ENCODE measurements around the gene USP12. TPM values are rescaled to one million over a fixed set of nuclear protein-coding genes. Genes with fewer than 3 reads are reported as not detected.

Gene USP12
- total RNA-seq, 1 donor from 2014 or later: 32.3 TPM

- no peak for DNase-seq
These were observed 106.0 kb downstream of the USP12 start for GRCh38 chr13:27065582-27065981.

DNA sequence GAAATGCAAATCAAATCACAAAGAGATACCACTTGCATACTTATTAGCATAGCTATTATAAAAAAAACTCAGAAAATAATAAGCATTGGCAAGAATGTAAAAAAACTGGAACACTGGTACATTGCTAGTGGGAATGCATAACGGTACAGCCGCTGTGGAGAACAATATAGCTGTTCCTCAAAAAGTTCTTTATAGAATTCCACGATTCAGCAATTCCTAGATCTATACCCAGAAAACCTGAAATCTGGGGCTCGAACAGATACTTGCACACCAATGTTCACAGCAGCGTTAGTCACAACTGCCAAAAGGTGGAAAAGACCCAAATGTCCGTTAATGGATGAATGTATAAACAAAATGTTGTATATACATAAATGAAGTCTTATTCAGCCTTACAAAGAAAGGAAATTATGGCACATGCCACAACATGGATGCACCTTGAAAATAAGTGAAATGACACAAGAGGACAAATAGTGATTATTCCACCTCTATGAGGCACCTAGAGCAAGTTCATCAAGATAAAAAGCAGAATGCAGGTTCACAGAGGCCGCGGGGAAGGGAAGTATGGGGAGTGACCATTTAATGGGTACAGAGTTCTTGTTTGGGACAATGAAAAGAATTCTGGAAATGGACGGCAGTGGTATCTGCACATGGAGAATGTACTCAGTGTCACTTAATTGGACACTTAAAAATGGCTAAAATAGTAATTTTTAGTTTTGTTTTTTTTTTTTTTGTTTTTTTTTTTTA is 107.2 kb downstream of the USP12 start:
- no peak for DNase-seq

- no peak for DNase-seq
These were observed 113.8 kb downstream of the USP12 start for GRCh38 chr13:27057817-27058216.

GRCh38 chr13:27055526-27055925 is 116.1 kb downstream of the USP12 start:
- DNase-seq: no peak

GRCh38 chr13:27054760-27055159 is 116.9 kb downstream of the USP12 start:
- DNase-seq: no peak

DNA sequence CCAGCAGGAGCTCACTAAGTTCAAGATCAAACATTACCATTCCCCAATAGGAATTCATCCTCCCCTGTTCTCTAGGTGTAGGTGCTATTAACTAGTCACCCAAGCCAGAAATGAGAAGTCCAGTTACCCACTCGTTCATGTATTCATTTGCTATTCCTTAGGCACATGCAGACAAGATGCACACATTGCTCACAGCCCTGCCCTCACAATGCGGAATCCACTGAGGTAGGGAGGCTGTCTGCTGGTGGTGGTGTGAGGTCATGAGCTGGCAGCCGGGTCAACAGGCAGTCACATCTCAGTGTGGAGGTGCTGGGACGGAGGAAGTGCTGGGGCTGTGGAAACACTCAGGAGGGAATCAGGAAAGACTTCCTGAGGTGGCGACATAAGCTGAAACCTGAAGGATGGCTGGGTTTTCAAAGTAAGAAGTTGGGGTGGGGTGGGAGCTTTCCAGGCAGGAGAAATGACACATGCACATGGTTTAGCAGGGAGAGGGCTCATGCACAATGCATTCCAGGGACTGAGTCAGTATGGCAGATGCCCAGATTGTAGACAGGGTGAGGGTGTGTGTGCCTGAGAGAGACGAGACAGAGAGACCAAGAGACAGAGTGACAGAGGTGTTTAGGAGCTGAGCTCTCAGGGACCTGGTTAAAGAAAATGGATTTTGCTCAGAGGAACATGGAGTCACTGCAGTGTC is 117.6 kb downstream of the USP12 start:
- peak; percentile 51 for DNase-seq

GRCh38 chr13:27053210-27053884 is 118.3 kb downstream of the USP12 start:
- no peak for DNase-seq

- no peak for DNase-seq
These were observed 118.9 kb downstream of the USP12 start for GRCh38 chr13:27052551-27053208.

DNA sequence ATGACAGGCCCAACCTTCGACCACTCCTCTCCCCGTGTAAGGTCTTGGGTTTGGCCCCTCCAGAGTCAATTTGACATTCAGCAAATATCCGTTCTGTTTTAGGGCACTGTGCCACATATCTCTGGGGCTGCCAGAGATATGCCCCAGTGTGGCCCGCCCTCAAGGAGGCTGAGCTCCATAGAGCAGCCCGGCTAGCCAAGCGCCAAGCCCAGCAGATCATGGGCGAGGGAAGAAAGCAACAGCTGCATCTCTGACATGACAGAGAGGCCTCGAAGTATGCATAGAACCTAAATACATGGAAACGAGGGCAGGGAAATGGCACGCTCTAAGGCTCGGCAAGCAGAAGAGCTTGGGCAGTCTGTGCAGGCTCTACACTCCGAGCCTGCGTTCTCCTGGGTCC is 124.5 kb downstream of the USP12 start:
- DNase-seq: no peak

DNA sequence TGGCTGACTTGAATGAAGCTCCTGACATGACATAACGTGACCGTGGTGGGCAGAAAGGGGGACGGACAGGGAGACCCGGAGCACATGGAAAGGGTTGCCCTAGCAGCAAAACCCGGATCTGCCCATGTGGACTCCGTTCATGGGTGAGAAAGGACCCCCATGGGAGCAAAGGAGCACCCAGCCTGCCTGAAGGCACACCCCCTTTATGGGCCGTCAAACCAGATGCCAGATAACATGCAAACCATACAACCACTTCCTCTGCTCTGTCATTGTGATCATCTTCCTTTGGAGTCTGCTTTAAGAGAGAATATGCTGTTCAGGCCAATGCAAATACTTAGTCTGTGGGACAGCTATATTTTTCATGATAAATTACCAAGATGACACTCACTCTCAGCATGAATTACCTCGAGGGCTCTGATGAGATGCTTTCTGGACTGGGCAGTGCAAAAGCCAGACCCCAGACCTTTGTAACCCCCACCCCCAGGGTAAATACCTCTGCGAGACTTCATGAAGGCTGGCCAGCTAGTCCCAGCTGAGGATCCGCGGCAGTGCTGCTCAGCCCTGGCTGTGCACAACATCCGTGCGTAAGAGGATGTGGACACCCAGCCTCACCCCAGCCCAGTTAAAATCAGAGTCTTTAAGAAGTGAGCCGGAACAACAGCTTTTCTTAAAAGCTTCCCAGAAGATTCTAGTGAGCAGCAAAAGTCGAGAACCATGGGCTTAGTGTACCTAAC is 126.6 kb downstream of the USP12 start:
- DNase-seq: no peak

- DNase-seq: peak; percentile 76
These were observed 128.6 kb downstream of the USP12 start for GRCh38 chr13:27043013-27043412.

- DNase-seq: no peak
These were observed 130.3 kb downstream of the USP12 start for GRCh38 chr13:27041341-27041740.

- no peak for DNase-seq
These were observed 130.8 kb downstream of the USP12 start for GRCh38 chr13:27040826-27041108.

GRCh38 chr13:27039171-27039701 is 132.4 kb downstream of the USP12 start:
- no peak for DNase-seq

- DNase-seq: peak; percentile 76
These were observed 133.3 kb downstream of the USP12 start for GRCh38 chr13:27038323-27038722.

DNA sequence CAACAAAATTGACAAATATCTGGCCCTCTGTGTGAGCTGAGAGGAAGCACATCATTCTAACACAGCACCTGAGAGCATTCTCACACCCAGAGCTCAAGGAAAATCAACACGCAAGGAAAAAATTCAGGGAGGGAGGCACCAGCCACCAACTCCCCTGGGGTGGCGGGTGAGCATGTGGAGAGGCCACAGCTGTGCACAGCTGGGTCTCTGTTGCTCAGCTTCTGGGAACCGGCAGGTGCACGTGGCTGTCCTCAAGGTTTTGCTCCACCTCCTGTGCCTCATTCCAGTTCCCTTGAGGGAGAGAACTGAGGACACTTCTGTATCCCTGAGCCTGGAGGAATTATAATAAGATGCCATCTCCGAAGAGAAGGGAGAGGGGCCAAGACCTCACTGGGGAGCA is 134.0 kb downstream of the USP12 start:
- no peak for DNase-seq

DNA sequence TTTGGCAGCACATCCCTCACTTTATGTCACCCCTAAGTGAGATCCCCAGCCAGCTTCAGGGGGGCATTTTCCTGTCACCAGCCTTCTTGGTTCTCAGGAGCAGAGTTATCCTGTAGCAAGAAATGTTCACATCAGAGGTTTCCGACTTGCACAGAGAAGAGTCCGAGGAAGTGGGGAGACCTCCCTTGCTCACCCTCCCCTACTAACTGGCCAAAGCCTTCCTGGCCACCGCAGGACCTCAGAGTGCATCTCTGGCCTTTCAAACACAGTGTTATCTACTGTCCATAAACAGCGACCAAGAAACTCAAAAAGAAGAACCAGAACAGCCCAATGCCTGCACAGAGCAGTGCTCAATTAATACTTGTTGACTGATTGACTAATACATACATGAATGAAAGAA is 134.4 kb downstream of the USP12 start:
- no peak for DNase-seq

DNA sequence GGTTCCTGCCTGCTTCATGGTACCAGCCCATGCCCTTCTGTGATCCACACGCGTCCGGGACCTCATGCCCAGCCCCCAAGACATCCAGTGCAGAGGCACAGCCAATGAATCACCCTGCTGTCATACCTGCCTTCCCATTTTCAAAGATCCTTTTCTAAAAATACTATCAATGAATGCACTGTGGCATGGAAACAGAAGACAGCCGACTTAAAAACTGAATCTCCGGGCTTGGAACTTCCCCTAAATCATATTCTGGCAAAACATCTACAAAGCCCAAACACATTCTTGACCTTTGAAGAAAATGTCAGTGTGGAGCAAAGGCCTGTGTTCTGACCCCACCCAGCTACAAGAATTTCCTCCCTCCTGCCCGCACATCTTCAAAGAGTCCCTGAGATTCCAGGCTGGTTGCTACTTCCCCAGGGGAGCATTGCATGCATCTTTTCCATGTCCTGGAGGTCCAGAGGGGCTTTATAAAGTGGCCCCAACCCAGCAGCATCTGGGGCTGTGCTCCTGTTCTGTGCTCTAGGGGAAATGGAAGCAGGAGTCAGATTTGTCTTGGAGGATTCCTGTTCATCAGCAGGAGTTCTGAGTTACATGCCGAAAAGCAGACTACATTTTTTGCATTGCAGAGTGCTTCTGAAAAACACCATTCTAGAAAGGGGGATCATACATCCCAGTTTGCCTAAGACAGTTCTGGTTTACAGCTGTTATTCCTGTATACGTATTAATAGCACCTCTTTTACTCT is 135.2 kb downstream of the USP12 start:
- DNase-seq: no peak

DNA sequence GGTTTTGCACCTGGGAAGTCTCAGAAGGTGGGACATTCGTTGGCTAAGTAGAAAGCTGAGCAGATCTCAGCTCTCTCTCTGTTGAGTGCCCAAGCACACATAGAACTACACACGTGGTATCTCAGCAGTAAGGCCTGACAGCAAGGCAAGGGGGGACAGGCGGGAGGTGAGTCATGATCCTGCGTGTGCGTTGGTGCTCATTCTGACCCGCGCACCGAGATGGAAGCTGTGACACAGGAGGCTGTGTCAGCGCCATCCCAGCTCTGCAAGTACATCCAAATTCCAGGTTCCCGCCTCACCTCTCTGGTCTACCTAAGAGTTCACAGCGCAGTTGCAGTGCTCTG is 135.7 kb downstream of the USP12 start:
- DNase-seq: no peak

DNA sequence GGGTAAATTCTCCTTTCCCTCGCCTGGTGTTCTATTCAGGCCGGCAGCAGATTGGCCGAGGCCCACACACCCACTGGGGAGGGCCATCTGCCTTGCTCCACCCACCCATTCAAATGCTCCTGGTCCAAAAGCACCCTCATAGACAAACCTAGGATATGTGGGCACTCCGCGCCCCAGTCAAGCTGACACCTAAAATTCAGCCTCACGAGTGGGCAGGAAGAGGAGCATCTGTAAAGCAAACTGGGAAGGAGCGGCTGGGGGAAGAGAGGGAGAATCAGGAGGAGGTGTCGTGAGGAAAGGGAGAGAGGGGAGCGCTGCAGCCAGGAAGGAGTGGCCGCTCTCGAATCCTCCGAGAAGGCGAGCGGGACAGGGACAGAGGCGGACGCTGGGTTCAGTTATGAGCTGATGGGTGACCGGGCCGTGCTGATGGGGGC is 136.9 kb downstream of the USP12 start:
- no peak for DNase-seq

DNA sequence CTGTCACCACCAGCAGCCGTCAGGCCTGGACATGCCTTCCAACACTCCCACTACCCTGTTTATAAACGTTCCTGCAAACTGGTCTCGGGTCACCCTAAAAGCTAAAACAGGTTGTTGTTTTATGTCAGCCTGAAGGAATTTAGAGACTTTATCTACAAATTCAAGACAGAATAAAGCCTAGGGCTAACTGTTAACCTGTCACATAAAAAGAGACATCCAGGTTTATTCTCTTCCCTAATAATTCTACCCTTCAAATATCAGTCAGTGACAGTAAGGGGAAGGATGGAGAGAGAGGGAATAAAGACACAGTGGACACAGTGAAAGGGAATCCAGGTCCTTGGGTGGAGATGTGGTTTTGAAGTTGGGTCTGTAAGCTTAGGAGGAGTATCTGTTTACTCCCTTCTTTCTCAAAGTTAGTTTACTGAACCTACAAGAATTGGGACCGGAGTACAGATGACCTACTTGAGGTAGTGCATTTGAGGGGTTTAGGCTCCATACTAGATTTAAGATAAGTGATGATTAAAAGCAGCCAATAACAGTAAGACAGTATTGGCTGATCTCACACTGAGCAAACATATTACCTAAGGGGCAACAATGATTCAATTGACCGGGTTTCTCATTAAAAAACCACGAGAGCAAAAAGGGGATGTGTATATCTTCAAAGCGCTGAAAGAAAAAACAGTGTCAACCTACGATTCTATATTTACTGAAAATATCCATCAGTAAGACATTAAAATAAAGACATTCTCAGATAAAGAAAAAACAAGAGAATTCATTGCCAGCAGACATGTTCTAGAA is 142.7 kb downstream of the USP12 start:
- no peak for DNase-seq

Data from dermis blood vessel endothelial cell (primary cell).